ENCODE measurements around the gene LRIF1. TPM values are rescaled to one million over a fixed set of nuclear protein-coding genes. Genes with fewer than 3 reads are reported as not detected.
"Not testable (repeated sequence)": the region's sequence is repeated elsewhere in the genome, so short reads cannot be mapped to it uniquely, and the experiment has no call there.

Gene LRIF1
- total and polyA plus RNA-seq, 2 donors from 2014 or later, result 5.2 to 12.3 TPM

DNA sequence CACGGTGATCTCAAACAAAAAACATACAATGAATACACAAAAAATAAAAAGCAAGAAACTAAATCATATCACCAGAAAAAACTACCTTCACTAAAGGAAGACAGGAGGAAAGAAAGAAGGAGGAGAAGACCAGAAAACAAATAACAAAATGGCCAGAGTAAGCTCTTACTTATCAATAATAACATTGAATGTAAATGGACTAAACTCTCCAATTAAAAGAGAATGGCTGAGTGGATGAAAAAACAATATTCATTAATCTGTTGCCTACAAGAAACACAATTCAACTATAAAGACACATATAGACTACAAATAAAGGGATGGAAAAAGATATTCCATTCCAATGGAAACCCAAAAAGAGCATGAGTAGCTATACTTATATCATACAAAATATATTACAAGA lies 27.2 kb downstream of the LRIF1 start:
- no peak overlapping the region for H3K27ac ChIP-seq (ENCODE audit: low read depth in 2 of 2, low read length in 2 of 2)
- TF ChIP-seq, protein P1, sequence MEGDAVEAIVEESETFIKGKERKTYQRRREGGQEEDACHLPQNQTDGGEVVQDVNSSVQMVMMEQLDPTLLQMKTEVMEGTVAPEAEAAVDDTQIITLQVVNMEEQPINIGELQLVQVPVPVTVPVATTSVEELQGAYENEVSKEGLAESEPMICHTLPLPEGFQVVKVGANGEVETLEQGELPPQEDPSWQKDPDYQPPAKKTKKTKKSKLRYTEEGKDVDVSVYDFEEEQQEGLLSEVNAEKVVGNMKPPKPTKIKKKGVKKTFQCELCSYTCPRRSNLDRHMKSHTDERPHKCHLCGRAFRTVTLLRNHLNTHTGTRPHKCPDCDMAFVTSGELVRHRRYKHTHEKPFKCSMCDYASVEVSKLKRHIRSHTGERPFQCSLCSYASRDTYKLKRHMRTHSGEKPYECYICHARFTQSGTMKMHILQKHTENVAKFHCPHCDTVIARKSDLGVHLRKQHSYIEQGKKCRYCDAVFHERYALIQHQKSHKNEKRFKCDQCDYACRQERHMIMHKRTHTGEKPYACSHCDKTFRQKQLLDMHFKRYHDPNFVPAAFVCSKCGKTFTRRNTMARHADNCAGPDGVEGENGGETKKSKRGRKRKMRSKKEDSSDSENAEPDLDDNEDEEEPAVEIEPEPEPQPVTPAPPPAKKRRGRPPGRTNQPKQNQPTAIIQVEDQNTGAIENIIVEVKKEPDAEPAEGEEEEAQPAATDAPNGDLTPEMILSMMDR (IDR thresholded peaks at IDR 0.05; ENCODE audit: borderline replicate concordance, extremely low read depth, insufficient read depth), result no peak
- H3K36me3 ChIP-seq (ENCODE audit: control insufficient read depth in 2 of 3, insufficient read depth in 3 of 3, low read length in 3 of 3), result no peaks in the 10 kb centered on the region
- no peak overlapping the region for H3K9ac ChIP-seq (ENCODE audit: low read length in 3 of 3)
- H3K27me3 ChIP-seq (ENCODE audit: control insufficient read depth, insufficient read depth, low read length), result no peaks in the 10 kb centered on the region
- H3K4me3 ChIP-seq (ENCODE audit: low read length in 3 of 3), result no peak overlapping the region
- no peaks in the 10 kb centered on the region for H3K4me1 ChIP-seq (ENCODE audit: control insufficient read depth in 2 of 3, insufficient read depth in 2 of 3, low read depth in 1 of 3, low read length in 3 of 3)
- no peak for DNase-seq
- peaks cover 0 to 13% (median 0%) of the 10 kb centered on the region in 3 donors for H3K9me3 ChIP-seq (ENCODE audit: control insufficient read depth in 2 of 3, insufficient read depth in 1 of 3, low read length in 3 of 3)
- intact Hi-C loops (cut with DNase I), result no loop called here
- no peak for FAIRE-seq

DNA sequence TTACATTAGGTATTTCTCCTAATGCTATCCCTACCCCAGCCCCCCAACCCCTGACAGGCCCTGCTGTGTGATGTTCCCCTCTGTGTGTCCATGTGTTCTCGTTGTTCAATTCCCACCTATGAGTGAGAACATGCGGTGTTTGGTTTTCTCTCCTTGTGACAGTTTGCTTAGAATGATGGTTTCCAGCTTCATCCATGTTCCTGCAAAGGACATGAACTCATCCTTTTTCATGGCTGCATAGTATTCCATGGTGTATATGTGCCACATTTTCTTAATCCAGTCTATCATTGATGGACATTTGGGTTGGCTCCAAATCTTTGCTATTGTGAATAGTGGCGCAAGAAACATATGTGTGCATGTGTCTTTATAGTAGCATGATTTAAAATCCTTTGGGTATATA lies 32.6 kb downstream of the LRIF1 start:
- H3K9me3 ChIP-seq (ENCODE audit: control insufficient read depth in 2 of 3, insufficient read depth in 1 of 3, low read length in 3 of 3); DNase-seq; H3K4me3 ChIP-seq (ENCODE audit: low read length in 3 of 3); intact Hi-C loops (cut with DNase I); H3K9ac ChIP-seq (ENCODE audit: low read length in 3 of 3); H3K36me3 ChIP-seq (ENCODE audit: control insufficient read depth in 2 of 3, insufficient read depth in 3 of 3, low read length in 3 of 3); FAIRE-seq; H3K4me1 ChIP-seq (ENCODE audit: control insufficient read depth in 2 of 3, insufficient read depth in 2 of 3, low read depth in 1 of 3, low read length in 3 of 3); H3K27ac ChIP-seq (ENCODE audit: low read depth in 2 of 2, low read length in 2 of 2); H3K27me3 ChIP-seq (ENCODE audit: control insufficient read depth, insufficient read depth, low read length): not testable (repeated sequence)

DNA sequence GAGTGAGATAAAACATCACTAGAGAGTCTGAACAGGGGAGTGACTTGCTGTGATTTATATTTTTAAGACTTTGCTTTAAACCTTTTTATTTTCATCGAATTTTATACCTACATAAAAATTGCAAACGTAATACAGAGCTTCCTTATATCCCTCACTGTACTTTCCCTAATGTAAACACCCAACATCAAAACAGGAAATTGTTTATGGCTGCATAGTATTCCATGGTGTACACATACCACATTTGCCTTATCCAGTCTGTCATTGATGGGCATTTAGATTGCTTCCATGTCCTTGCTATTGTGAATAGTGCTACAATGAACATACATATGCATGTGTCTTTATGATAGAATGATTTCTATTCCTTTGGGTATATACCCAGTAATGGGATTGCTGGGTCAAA lies 34.8 kb downstream of the LRIF1 start:
- no peak for FAIRE-seq

DNA sequence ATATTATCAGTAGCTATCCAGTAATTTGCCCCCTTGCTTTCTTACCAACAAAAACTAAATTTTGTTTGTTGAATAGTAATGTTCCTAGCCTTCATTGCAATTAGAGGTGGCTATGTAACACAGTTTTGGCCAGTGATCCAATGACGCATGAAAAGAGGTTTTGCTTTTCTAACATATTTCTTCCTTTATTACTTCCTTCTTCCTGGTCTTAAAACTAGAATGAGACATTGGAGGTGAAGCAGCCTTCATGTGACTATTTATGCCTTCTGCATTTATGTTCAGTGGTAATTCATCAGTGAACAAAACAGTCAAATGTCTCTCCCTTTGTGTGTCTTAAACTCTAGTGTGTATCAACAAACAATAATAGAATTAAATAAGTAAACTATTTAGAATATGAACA lies 35.5 kb downstream of the LRIF1 start:
- DNase-seq (no peak), FAIRE-seq (no peak)
- H3K27ac ChIP-seq (ENCODE audit: low read depth in 2 of 2, low read length in 2 of 2), result no peak overlapping the region
- peaks cover 0 to 6% (median 0%) of the 10 kb centered on the region in 3 donors for H3K9me3 ChIP-seq (ENCODE audit: control insufficient read depth in 2 of 3, insufficient read depth in 1 of 3, low read length in 3 of 3)
- H3K9ac ChIP-seq (ENCODE audit: low read length in 3 of 3), result no peak overlapping the region
- TF ChIP-seq, protein P1 (IDR thresholded peaks at IDR 0.05; ENCODE audit: borderline replicate concordance, extremely low read depth, insufficient read depth), result no peak
- H3K36me3 ChIP-seq (ENCODE audit: control insufficient read depth in 2 of 3, insufficient read depth in 3 of 3, low read length in 3 of 3), result no peaks in the 10 kb centered on the region
- intact Hi-C loops (cut with DNase I), result no loop called here
- H3K27me3 ChIP-seq (ENCODE audit: control insufficient read depth, insufficient read depth, low read length), result no peaks in the 10 kb centered on the region
- no peak overlapping the region for H3K4me3 ChIP-seq (ENCODE audit: low read length in 3 of 3)
- no peaks in the 10 kb centered on the region for H3K4me1 ChIP-seq (ENCODE audit: control insufficient read depth in 2 of 3, insufficient read depth in 2 of 3, low read depth in 1 of 3, low read length in 3 of 3)

More for the DNA sequence above, 34.8 kb downstream of the LRIF1 start:
- Histone ChIP-seq H3K9me3 (ENCODE audit: control insufficient read depth in 2 of 3, insufficient read depth in 1 of 3, low read length in 3 of 3) (peaks cover 0 to 6% (median 0%) of the 10 kb centered on the region in 3 donors), H3K27ac (ENCODE audit: low read depth in 2 of 2, low read length in 2 of 2) (no peak overlapping the region), H3K4me3 (ENCODE audit: low read length in 3 of 3) (no peak overlapping the region), H3K4me1 (ENCODE audit: control insufficient read depth in 2 of 3, insufficient read depth in 2 of 3, low read depth in 1 of 3, low read length in 3 of 3) (no peaks in the 10 kb centered on the region), H3K9ac (ENCODE audit: low read length in 3 of 3) (no peak overlapping the region), H3K27me3 (ENCODE audit: control insufficient read depth, insufficient read depth, low read length) (no peaks in the 10 kb centered on the region), H3K36me3 (ENCODE audit: control insufficient read depth in 2 of 3, insufficient read depth in 3 of 3, low read length in 3 of 3) (no peaks in the 10 kb centered on the region)
- TF ChIP-seq, protein P1 (IDR thresholded peaks at IDR 0.05; ENCODE audit: borderline replicate concordance, extremely low read depth, insufficient read depth), result no peak
- DNase-seq, result no peak
- intact Hi-C loops (cut with DNase I), result no loop called here

Data from kidney (tissue), 14 donors.